SK-N-SH treated with all-trans-retinoic acid at 6 μM for 48 hours (cell line): ENCODE data around the gene CCDC80.

Experiments
- ATAC-seq: fragments of 200-7000 bp; cut with Tn5 transposase; 3 replicates; pipeline ENCODE4 v1.9.1; 2020; ENCODE audit warnings: mild to moderate bottlenecking, moderate library complexity
- ARNTL ChIP-seq: fragments of 450-650 bp; formaldehyde crosslinking; IDR thresholded peaks from 2 replicates; pipeline ENCODE4 v1.5.0; 2020; ENCODE audit warnings: low read depth, mild to moderate bottlenecking, moderate library complexity, borderline replicate concordance
- BACH2 ChIP-seq: fragments of 250-450 bp; sonication (Bioruptor Pico); IDR thresholded peaks from 2 replicates; pipeline ENCODE4 v1.9.0; 2021; ENCODE audit warnings: mild to moderate bottlenecking, borderline replicate concordance
- CSDC2 ChIP-seq: fragments of 250-450 bp; sonication (Bioruptor Pico); IDR thresholded peaks from 2 replicates; pipeline ENCODE4 v1.5.0; 2020; ENCODE audit warnings: mild to moderate bottlenecking, moderate library complexity
- ESRRG ChIP-seq: fragments of 250-450 bp; sonication (Bioruptor Pico); IDR thresholded peaks from 2 replicates; pipeline ENCODE4 v1.6.1; 2021; ENCODE audit warnings: mild to moderate bottlenecking
- GLIS3 ChIP-seq: fragments of 250-450 bp; sonication (Bioruptor Pico); IDR thresholded peaks from 2 replicates; pipeline ENCODE4 v1.5.0; 2020; ENCODE audit warnings: mild to moderate bottlenecking, moderate library complexity
- ISL1 ChIP-seq: fragments of 250-450 bp; sonication (Bioruptor Pico); IDR thresholded peaks from 2 replicates; pipeline ENCODE4 v2.1.2; 2022; ENCODE audit warnings: mild to moderate bottlenecking, moderate library complexity
- OSR1 ChIP-seq: fragments of 250-450 bp; sonication (Bioruptor Pico); IDR thresholded peaks from 2 replicates; pipeline ENCODE4 v1.8.0; 2022; ENCODE audit warnings: moderate library complexity, mild to moderate bottlenecking, inconsistent platforms
- POU6F1 ChIP-seq: fragments of 250-450 bp; sonication (Bioruptor Pico); IDR thresholded peaks from 2 replicates; pipeline ENCODE4 v1.8.0; 2021; ENCODE audit warnings: low read depth, mild to moderate bottlenecking, moderate library complexity, borderline replicate concordance
- PPARA ChIP-seq: fragments of 250-450 bp; sonication (Bioruptor Pico); IDR thresholded peaks from 2 replicates; pipeline ENCODE4 v1.5.0; 2020; ENCODE audit warnings: mild to moderate bottlenecking, borderline replicate concordance
- RARB ChIP-seq: fragments of 250-450 bp; sonication (Bioruptor Pico); IDR thresholded peaks from 2 replicates; pipeline ENCODE4 v1.8.0; 2021; ENCODE audit warnings: mild to moderate bottlenecking, moderate library complexity
- SNAI2 ChIP-seq: fragments of 250-450 bp; sonication (Bioruptor Pico); IDR thresholded peaks from 2 replicates; pipeline ENCODE4 v1.5.0; 2020; ENCODE audit warnings: mild to moderate bottlenecking, moderate library complexity
- TCF4 ChIP-seq: fragments of 250-450 bp; sonication (Bioruptor Pico); IDR thresholded peaks from 2 replicates; pipeline ENCODE4 v1.8.0; 2021; ENCODE audit warnings: mild to moderate bottlenecking, moderate library complexity, borderline replicate concordance
- TOX ChIP-seq: fragments of 250-450 bp; sonication (Bioruptor Pico); IDR thresholded peaks from 2 replicates; pipeline ENCODE4 v1.8.0; 2021; ENCODE audit warnings: mild to moderate bottlenecking, moderate library complexity, borderline replicate concordance
- TSHZ2 ChIP-seq: fragments of 250-450 bp; sonication (Bioruptor Pico); IDR thresholded peaks from 2 replicates; pipeline ENCODE4 v1.5.0; 2020; ENCODE audit warnings: mild to moderate bottlenecking, moderate library complexity
- ZC3H10 ChIP-seq: fragments of 250-450 bp; sonication (Bioruptor Pico); IDR thresholded peaks from 2 replicates; pipeline ENCODE4 v1.5.1; 2021; ENCODE audit warnings: mild to moderate bottlenecking, moderate library complexity
- ZFP3 ChIP-seq: fragments of 250-450 bp; sonication (Bioruptor Pico); IDR thresholded peaks from 2 replicates; pipeline ENCODE4 v1.5.0; 2020; ENCODE audit warnings: mild to moderate bottlenecking, moderate library complexity
- ZFP30 ChIP-seq: fragments of 450-650 bp; formaldehyde crosslinking; IDR thresholded peaks from 2 replicates; pipeline ENCODE4 v1.5.0; 2022; ENCODE audit warnings: mild to moderate bottlenecking, moderate library complexity
- ZNF565 ChIP-seq: fragments of 450-650 bp; formaldehyde crosslinking; conservative IDR thresholded peaks from 2 replicates; pipeline ENCODE4 v1.5.0; 2020; ENCODE audit warnings: low read depth, mild to moderate bottlenecking, moderate library complexity
- ZNF70 ChIP-seq: fragments of 450-650 bp; formaldehyde crosslinking; IDR thresholded peaks from 2 replicates; pipeline ENCODE4 v1.5.0; 2020; ENCODE audit warnings: mild to moderate bottlenecking, moderate library complexity
- ZNF8 ChIP-seq: fragments of 450-650 bp; formaldehyde crosslinking; IDR thresholded peaks from 2 replicates; pipeline ENCODE4 v1.5.0; 2020; ENCODE audit warnings: mild to moderate bottlenecking, moderate library complexity
- TF ChIP-seq, protein P1 (sequence below): fragments of 250-450 bp; sonication (Bioruptor Pico); IDR thresholded peaks from 2 replicates; pipeline ENCODE4 v1.5.1; 2020; ENCODE audit warnings: low read depth, mild to moderate bottlenecking, moderate library complexity
- TF ChIP-seq, protein P2 (sequence below): fragments of 250-450 bp; sonication (Bioruptor Pico); IDR thresholded peaks from 2 replicates; pipeline ENCODE4 v1.5.1; 2021; ENCODE audit warnings: mild to moderate bottlenecking, moderate library complexity
- TF ChIP-seq, protein P3 (sequence below): fragments of 250-450 bp; sonication (Bioruptor Pico); IDR thresholded peaks from 2 replicates; pipeline ENCODE4 v1.8.0; 2020; ENCODE audit warnings: mild to moderate bottlenecking, moderate library complexity, borderline replicate concordance

CCDC80 gene

GRCh38 chr3:112579697-112580096 lies 61.2 kb downstream of the CCDC80 start:
- TF ChIP-seq, protein P1, sequence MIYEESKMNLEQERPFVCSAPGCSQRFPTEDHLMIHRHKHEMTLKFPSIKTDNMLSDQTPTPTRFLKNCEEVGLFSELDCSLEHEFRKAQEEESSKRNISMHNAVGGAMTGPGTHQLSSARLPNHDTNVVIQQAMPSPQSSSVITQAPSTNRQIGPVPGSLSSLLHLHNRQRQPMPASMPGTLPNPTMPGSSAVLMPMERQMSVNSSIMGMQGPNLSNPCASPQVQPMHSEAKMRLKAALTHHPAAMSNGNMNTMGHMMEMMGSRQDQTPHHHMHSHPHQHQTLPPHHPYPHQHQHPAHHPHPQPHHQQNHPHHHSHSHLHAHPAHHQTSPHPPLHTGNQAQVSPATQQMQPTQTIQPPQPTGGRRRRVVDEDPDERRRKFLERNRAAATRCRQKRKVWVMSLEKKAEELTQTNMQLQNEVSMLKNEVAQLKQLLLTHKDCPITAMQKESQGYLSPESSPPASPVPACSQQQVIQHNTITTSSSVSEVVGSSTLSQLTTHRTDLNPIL (CRISPR knock-in tag) = no peak
- TF ChIP-seq ZFP3 (CRISPR knock-in tag) (no peak), PPARA (CRISPR knock-in tag) (no peak), SNAI2 (CRISPR knock-in tag) (no peak), ZC3H10 (CRISPR knock-in tag) (no peak), ZNF8 (CRISPR knock-in tag) (no peak), RARB (no peak), ARNTL (no peak), POU6F1 (CRISPR knock-in tag) (no peak), ZFP30 (CRISPR knock-in tag) (no peak), TOX (CRISPR knock-in tag) (no peak)
- ATAC-seq = no peak

DNA sequence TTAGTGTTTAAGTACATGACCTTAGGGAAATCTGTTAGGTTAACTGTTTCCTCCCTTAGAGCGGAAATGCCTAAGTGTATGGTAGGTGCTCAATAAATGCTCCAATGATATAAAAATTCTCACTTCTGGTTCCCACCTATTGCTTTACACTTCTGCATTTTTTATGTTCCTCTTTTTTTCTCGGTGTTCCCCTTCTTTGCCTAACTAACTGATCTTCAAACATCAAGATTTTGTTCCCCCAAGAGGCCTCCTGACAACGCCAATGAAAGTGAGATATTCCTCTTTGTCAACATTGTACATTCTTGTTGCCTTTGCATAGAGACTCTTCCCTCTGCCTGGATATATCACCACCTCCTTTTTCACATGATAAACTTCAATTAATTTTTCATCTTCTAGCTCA lies 61.7 kb downstream of the CCDC80 start:
- TF ChIP-seq RARB (no peak), ARNTL (no peak), ESRRG (CRISPR knock-in tag) (no peak), ZFP30 (CRISPR knock-in tag) (no peak), OSR1 (CRISPR knock-in tag) (no peak), GLIS3 (CRISPR knock-in tag) (no peak), SNAI2 (CRISPR knock-in tag) (no peak), ZNF565 (CRISPR knock-in tag) (no peak), CSDC2 (no peak), ISL1 (CRISPR knock-in tag) (no peak), TCF4 (CRISPR knock-in tag) (no peak), ZC3H10 (CRISPR knock-in tag) (no peak), TSHZ2 (CRISPR knock-in tag) (no peak), BACH2 (no peak), ZNF70 (CRISPR knock-in tag) (no peak), POU6F1 (CRISPR knock-in tag) (no peak), ZFP3 (CRISPR knock-in tag) (no peak), PPARA (CRISPR knock-in tag) (no peak)
- TF ChIP-seq, protein P2, sequence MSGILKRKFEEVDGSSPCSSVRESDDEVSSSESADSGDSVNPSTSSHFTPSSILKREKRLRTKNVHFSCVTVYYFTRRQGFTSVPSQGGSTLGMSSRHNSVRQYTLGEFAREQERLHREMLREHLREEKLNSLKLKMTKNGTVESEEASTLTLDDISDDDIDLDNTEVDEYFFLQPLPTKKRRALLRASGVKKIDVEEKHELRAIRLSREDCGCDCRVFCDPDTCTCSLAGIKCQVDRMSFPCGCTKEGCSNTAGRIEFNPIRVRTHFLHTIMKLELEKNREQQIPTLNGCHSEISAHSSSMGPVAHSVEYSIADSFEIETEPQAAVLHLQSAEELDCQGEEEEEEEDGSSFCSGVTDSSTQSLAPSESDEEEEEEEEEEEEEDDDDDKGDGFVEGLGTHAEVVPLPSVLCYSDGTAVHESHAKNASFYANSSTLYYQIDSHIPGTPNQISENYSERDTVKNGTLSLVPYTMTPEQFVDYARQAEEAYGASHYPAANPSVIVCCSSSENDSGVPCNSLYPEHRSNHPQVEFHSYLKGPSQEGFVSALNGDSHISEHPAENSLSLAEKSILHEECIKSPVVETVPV = no peak
- TF ChIP-seq, protein P3, sequence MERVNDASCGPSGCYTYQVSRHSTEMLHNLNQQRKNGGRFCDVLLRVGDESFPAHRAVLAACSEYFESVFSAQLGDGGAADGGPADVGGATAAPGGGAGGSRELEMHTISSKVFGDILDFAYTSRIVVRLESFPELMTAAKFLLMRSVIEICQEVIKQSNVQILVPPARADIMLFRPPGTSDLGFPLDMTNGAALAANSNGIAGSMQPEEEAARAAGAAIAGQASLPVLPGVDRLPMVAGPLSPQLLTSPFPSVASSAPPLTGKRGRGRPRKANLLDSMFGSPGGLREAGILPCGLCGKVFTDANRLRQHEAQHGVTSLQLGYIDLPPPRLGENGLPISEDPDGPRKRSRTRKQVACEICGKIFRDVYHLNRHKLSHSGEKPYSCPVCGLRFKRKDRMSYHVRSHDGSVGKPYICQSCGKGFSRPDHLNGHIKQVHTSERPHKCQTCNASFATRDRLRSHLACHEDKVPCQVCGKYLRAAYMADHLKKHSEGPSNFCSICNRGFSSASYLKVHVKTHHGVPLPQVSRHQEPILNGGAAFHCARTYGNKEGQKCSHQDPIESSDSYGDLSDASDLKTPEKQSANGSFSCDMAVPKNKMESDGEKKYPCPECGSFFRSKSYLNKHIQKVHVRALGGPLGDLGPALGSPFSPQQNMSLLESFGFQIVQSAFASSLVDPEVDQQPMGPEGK (CRISPR knock-in tag) = no peak

More for the DNA sequence above, 61.7 kb downstream of the CCDC80 start:
- ATAC-seq = no peak
